A673 (cell line): ENCODE data around the gene CTNNA3. TPM values are rescaled to one million over a fixed set of nuclear protein-coding genes. Genes with fewer than 3 reads are reported as not detected.

Experiments used
- BruUV-seq: library from RNA; stranded (reverse); fragments of 400-500 nt; replicated peaks from 2 replicates; lab custom pipeline; 2021; lab: Mats Ljungman, UMichigan
- CTCF ChIA-PET: fragments of 300-600 bp; sonication (Branson Sonifier 250); formaldehyde crosslinking; loops from one replicate; lab custom pipeline; 2022; ENCODE audit warnings: antibody characterized with exemption; lab: Charles Lee
- POLR2A ChIA-PET: fragments of 300-600 bp; sonication (Branson Sonifier 250); formaldehyde crosslinking; loops from one replicate; lab custom pipeline; 2022; ENCODE audit warnings: antibody characterized with exemption; ENCODE audit not compliant: low non-redundant PET; lab: Charles Lee
- DNase-seq: peaks from one replicate; pipeline ENCODE4 v3.0.0-alpha.2; 2015; ENCODE audit warnings: low spot score
- H3K27ac ChIP-seq: fragments of 200-600 bp; sonication (generic); 2 replicates; pipeline ENCODE4 v1.5.1; 2016; ENCODE audit warnings: mixed run types, low read depth, mild to moderate bottlenecking, mixed read lengths, antibody characterized with exemption, low read length; ENCODE audit not compliant: poor library complexity, severe bottlenecking
- H3K27me3 ChIP-seq: fragments of 200-600 bp; sonication (generic); replicated peaks from 2 replicates; pipeline ENCODE4 v1.6.1; 2017; ENCODE audit warnings: mixed run types, low read depth, mild to moderate bottlenecking, mixed read lengths, antibody characterized with exemption, low read length; ENCODE audit not compliant: insufficient read depth, poor library complexity
- H3K36me3 ChIP-seq: fragments of 200-600 bp; sonication (generic); 2 replicates; pipeline ENCODE4 v1.6.1; 2016; ENCODE audit warnings: mixed run types, mild to moderate bottlenecking, mixed read lengths, antibody characterized with exemption, low read length; ENCODE audit not compliant: insufficient read depth, poor library complexity, severe bottlenecking
- H3K4me1 ChIP-seq: fragments of 200-600 bp; sonication (generic); 2 replicates; pipeline ENCODE4 v1.6.1; 2017; ENCODE audit warnings: mixed run types, mild to moderate bottlenecking, mixed read lengths, antibody characterized with exemption, low read length; ENCODE audit not compliant: insufficient read depth, poor library complexity, severe bottlenecking
- H3K4me3 ChIP-seq: fragments of 200-600 bp; sonication (generic); 2 replicates; pipeline ENCODE4 v1.5.1; 2016; ENCODE audit warnings: low read depth, mixed run types, mild to moderate bottlenecking, mixed read lengths, low read length; ENCODE audit not compliant: poor library complexity, severe bottlenecking
- H3K9me3 ChIP-seq: fragments of 200-600 bp; sonication (generic); 2 replicates; pipeline ENCODE4 v1.6.1; 2016; ENCODE audit warnings: mixed run types, low read depth, mild to moderate bottlenecking, mixed read lengths, antibody characterized with exemption, low read length; ENCODE audit not compliant: poor library complexity, severe bottlenecking
- EZH2 ChIP-seq: fragments of 200-600 bp; sonication (generic); IDR thresholded peaks from 2 replicates; pipeline ENCODE4 v1.6.1; 2017; ENCODE audit warnings: borderline replicate concordance, low read depth, mild to moderate bottlenecking, mixed read lengths, antibody characterized with exemption, low read length; ENCODE audit not compliant: poor library complexity, severe bottlenecking
- intact Hi-C: fragments of 100-400 bp; cut with micrococcal nuclease; formaldehyde crosslinking; loops from one replicate; pipeline ENCODE4 v1.10.0; 2022; ENCODE audit not compliant: unreplicated experiment
- total RNA-seq: library from RNA; stranded (reverse); gene quantifications from 2 replicates; pipeline ENCODE4 v1.2.3, GENCODE V29; 2021
- TF ChIP-seq, protein P1 (sequence below): fragments of 300-800, 200-600 bp; sonication (generic); conservative IDR thresholded peaks from 2 replicates; pipeline ENCODE4 v1.5.1; 2017; ENCODE audit warnings: low read depth, mild to moderate bottlenecking, antibody characterized with exemption, low read length, moderate library complexity, mixed read lengths

Gene CTNNA3
- total RNA-seq, 1 experiment from 2014 or later = not detected

DNA sequence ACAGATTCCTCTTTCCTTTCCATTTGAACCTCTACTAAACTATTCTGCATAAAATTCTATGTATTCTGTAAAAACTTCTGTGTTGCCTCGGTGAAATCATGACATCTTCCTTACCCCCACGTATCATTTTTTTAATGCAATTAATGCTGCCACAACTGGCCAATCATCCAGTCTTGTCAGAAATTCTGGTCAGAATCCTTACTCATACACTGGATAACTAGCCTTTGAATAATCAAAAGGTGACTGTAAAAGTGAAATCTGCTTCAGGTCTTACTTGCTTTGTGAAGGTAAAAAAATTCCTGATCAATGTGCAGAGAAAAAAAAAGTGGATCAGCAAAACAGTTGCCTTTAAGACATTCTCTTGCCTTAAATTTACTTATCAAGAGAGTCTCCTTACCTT lies 859.2 kb downstream of the CTNNA3 start:
- TF ChIP-seq, protein P1, sequence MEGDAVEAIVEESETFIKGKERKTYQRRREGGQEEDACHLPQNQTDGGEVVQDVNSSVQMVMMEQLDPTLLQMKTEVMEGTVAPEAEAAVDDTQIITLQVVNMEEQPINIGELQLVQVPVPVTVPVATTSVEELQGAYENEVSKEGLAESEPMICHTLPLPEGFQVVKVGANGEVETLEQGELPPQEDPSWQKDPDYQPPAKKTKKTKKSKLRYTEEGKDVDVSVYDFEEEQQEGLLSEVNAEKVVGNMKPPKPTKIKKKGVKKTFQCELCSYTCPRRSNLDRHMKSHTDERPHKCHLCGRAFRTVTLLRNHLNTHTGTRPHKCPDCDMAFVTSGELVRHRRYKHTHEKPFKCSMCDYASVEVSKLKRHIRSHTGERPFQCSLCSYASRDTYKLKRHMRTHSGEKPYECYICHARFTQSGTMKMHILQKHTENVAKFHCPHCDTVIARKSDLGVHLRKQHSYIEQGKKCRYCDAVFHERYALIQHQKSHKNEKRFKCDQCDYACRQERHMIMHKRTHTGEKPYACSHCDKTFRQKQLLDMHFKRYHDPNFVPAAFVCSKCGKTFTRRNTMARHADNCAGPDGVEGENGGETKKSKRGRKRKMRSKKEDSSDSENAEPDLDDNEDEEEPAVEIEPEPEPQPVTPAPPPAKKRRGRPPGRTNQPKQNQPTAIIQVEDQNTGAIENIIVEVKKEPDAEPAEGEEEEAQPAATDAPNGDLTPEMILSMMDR = no peak
- no peak for TF ChIP-seq EZH2
- Histone ChIP-seq H3K36me3 (no peaks in the 10 kb centered on the region), H3K4me3 (no peak overlapping the region), H3K27ac (no peak overlapping the region), H3K4me1 (peaks cover 11% of the 10 kb centered on the region), H3K27me3 (peaks cover 2% of the 10 kb centered on the region), H3K9me3 (no peaks in the 10 kb centered on the region)
- CTCF ChIA-PET = no interaction called here
- BruUV-seq = no TSS peak
- DNase-seq = no peak
- intact Hi-C loops = no loop called here
- POLR2A ChIA-PET = no interaction called here

DNA sequence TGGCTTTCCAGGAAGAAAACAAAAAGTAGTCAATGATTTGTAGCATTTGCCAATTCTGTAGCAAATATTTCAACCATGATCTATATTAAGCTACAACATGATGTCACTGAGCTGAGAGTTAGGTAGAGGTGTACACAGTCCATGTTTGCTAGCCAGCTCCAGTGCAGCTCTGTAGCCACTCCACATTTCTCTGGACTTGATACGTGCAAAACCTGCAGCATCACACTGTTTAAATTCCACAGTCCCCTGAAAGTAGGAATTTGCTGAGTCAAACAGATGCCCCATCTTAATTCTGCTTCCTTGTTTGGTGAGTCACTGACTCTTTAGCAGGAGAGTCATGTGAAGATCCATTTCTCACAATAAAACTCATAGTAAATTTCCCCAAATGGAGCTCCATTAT lies 859.9 kb downstream of the CTNNA3 start:
- peak; percentile 13 for DNase-seq
- intact Hi-C loops = no loop called here
- H3K4me3 ChIP-seq = no peak overlapping the region
- H3K36me3 ChIP-seq = no peaks in the 10 kb centered on the region
- POLR2A ChIA-PET = no interaction called here
- no peaks in the 10 kb centered on the region for H3K27me3 ChIP-seq
- H3K9me3 ChIP-seq = no peaks in the 10 kb centered on the region
- CTCF ChIA-PET = no interaction called here
- peaks cover 11% of the 10 kb centered on the region for H3K4me1 ChIP-seq
- no peak overlapping the region for H3K27ac ChIP-seq
- no peak for TF ChIP-seq EZH2
- TF ChIP-seq, protein P1 = no peak
- no TSS peak for BruUV-seq

DNA sequence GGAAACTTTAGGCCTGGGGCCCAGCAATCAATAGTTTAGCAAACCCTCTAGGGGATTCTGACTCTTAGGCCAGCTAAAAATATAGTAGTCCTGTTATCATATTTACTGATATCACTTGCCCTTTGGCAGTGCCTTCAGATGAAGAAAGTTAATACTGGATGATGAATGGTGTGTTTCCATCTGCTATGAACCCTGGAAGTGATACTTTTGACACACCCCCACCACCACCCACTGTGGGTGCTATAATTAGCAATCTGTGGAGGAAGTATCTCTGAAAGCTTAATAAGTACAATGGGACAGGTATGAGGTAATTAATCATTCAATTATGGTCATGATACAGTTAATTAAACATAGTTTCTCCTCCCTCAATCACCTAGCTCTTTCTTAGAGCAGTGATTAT lies 860.6 kb downstream of the CTNNA3 start:
- TF ChIP-seq, protein P1 = no peak
- TF ChIP-seq EZH2 = no peak
- intact Hi-C loops = no loop called here
- POLR2A ChIA-PET = no interaction called here
- Histone ChIP-seq H3K36me3 (no peaks in the 10 kb centered on the region), H3K4me3 (no peak overlapping the region), H3K27ac (no peak overlapping the region), H3K27me3 (no peaks in the 10 kb centered on the region), H3K4me1 (peaks cover 11% of the 10 kb centered on the region), H3K9me3 (no peaks in the 10 kb centered on the region)
- no TSS peak for BruUV-seq
- DNase-seq = no peak
- CTCF ChIA-PET = no interaction called here
